ENCODE measurements around the gene THUMPD1. TPM values are rescaled to one million over a fixed set of nuclear protein-coding genes. Genes with fewer than 3 reads are reported as not detected.
A peak's percentile ranks its signal among the peaks of the same experiment; 100 is the strongest.

The THUMPD1 gene
- total and polyA plus RNA-seq, 2 of the 8 experiments (the other 6 are each of a cell fraction or from before 2014, with no cell fraction given), result 31.6 to 49.4 TPM

GRCh38 chr16:20741554-20742285, at the start of gene THUMPD1 (continued):
- TF ChIP-seq HDAC2 (IDR thresholded peaks at IDR 0.05; ENCODE audit: borderline replicate concordance in 1 of 2, low read depth in 2 of 2, low read length in 2 of 2) (peak in 1 of 2 experiments; percentile 74; a peak in 1 of 4 replicates), ASH2L (IDR thresholded peaks at IDR 0.05; ENCODE audit: low read length) (peak; percentile 98), NANOG (IDR thresholded peaks at IDR 0.05; ENCODE audit: insufficient read depth, low read depth, low read length, poor library complexity, severe bottlenecking) (no peak), HDAC6 (IDR thresholded peaks at IDR 0.05; ENCODE audit: low read depth, low read length) (no peak), POU5F1 (IDR thresholded peaks at IDR 0.05; ENCODE audit: low read depth, low read length) (no peak), SP4 (IDR thresholded peaks at IDR 0.05; ENCODE audit: low read length) (peak; percentile 82; the same call in 1 of the 2 replicates), CHD7 (IDR thresholded peaks at IDR 0.05; ENCODE audit: insufficient replicate concordance, low read length) (no peak), E2F6 (IDR thresholded peaks at IDR 0.05) (peak; percentile 45; the same call in 1 of the 2 replicates)
